A673 (cell line): Measurements from ENCODE around the gene RYR1. TPM values are rescaled to one million over a fixed set of nuclear protein-coding genes. Genes with fewer than 3 reads are reported as not detected.

Experiments
- BruUV-seq: library from RNA; stranded (reverse); fragments of 400-500 nt; replicated peaks from 2 replicates; lab custom pipeline; 2021; lab: Mats Ljungman, UMichigan
- CTCF ChIA-PET: fragments of 300-600 bp; sonication (Branson Sonifier 250); formaldehyde crosslinking; loops from one replicate; lab custom pipeline; 2022; ENCODE audit warnings: antibody characterized with exemption; lab: Charles Lee
- POLR2A ChIA-PET: fragments of 300-600 bp; sonication (Branson Sonifier 250); formaldehyde crosslinking; loops from one replicate; lab custom pipeline; 2022; ENCODE audit warnings: antibody characterized with exemption; ENCODE audit not compliant: low non-redundant PET; lab: Charles Lee
- DNase-seq: peaks from one replicate; pipeline ENCODE4 v3.0.0-alpha.2; 2015; ENCODE audit warnings: low spot score
- H3K27ac ChIP-seq: fragments of 200-600 bp; sonication (generic); 2 replicates; pipeline ENCODE4 v1.5.1; 2016; ENCODE audit warnings: mixed run types, low read depth, mild to moderate bottlenecking, mixed read lengths, antibody characterized with exemption, low read length; ENCODE audit not compliant: poor library complexity, severe bottlenecking
- H3K27me3 ChIP-seq: fragments of 200-600 bp; sonication (generic); replicated peaks from 2 replicates; pipeline ENCODE4 v1.6.1; 2017; ENCODE audit warnings: mixed run types, low read depth, mild to moderate bottlenecking, mixed read lengths, antibody characterized with exemption, low read length; ENCODE audit not compliant: insufficient read depth, poor library complexity
- H3K36me3 ChIP-seq: fragments of 200-600 bp; sonication (generic); 2 replicates; pipeline ENCODE4 v1.6.1; 2016; ENCODE audit warnings: mixed run types, mild to moderate bottlenecking, mixed read lengths, antibody characterized with exemption, low read length; ENCODE audit not compliant: insufficient read depth, poor library complexity, severe bottlenecking
- H3K4me1 ChIP-seq: fragments of 200-600 bp; sonication (generic); 2 replicates; pipeline ENCODE4 v1.6.1; 2017; ENCODE audit warnings: mixed run types, mild to moderate bottlenecking, mixed read lengths, antibody characterized with exemption, low read length; ENCODE audit not compliant: insufficient read depth, poor library complexity, severe bottlenecking
- H3K4me3 ChIP-seq: fragments of 200-600 bp; sonication (generic); 2 replicates; pipeline ENCODE4 v1.5.1; 2016; ENCODE audit warnings: low read depth, mixed run types, mild to moderate bottlenecking, mixed read lengths, low read length; ENCODE audit not compliant: poor library complexity, severe bottlenecking
- H3K9me3 ChIP-seq: fragments of 200-600 bp; sonication (generic); 2 replicates; pipeline ENCODE4 v1.6.1; 2016; ENCODE audit warnings: mixed run types, low read depth, mild to moderate bottlenecking, mixed read lengths, antibody characterized with exemption, low read length; ENCODE audit not compliant: poor library complexity, severe bottlenecking
- EZH2 ChIP-seq: fragments of 200-600 bp; sonication (generic); IDR thresholded peaks from 2 replicates; pipeline ENCODE4 v1.6.1; 2017; ENCODE audit warnings: borderline replicate concordance, low read depth, mild to moderate bottlenecking, mixed read lengths, antibody characterized with exemption, low read length; ENCODE audit not compliant: poor library complexity, severe bottlenecking
- intact Hi-C: fragments of 100-400 bp; cut with micrococcal nuclease; formaldehyde crosslinking; loops from one replicate; pipeline ENCODE4 v1.10.0; 2022; ENCODE audit not compliant: unreplicated experiment
- total RNA-seq: library from RNA; stranded (reverse); gene quantifications from 2 replicates; pipeline ENCODE4 v1.2.3, GENCODE V29; 2021
- TF ChIP-seq, protein P1 (sequence below): fragments of 300-800, 200-600 bp; sonication (generic); conservative IDR thresholded peaks from 2 replicates; pipeline ENCODE4 v1.5.1; 2017; ENCODE audit warnings: low read depth, mild to moderate bottlenecking, antibody characterized with exemption, low read length, moderate library complexity, mixed read lengths

The RYR1 gene
- total RNA-seq, 1 experiment from 2014 or later = 0.28 TPM

DNA sequence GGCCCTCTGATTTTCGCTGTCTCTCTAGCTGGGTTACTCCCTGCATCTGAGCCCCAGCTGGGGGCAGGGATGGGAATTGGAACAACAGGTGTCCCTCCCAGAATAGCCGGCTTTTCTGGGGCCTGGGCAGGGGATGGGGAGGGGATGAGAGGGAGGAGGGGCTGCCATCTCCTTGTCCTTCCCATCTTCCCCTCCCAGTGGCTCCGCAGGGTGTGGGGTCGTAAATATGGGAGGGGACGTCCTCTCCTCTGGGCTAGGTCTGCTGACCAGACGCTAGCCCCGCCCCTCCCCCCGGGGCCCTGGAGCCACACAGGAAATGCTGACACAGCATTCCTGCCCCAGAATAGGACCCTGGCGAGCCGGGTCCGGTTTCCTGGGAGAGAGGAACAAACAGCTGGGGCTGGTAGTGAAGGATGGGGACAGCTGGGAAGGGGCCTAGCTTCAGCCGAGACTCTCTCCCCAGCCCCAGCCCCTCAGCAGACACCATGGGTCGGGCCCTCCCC is 1.1 kb downstream of the RYR1 start:
- TF ChIP-seq, protein P1, sequence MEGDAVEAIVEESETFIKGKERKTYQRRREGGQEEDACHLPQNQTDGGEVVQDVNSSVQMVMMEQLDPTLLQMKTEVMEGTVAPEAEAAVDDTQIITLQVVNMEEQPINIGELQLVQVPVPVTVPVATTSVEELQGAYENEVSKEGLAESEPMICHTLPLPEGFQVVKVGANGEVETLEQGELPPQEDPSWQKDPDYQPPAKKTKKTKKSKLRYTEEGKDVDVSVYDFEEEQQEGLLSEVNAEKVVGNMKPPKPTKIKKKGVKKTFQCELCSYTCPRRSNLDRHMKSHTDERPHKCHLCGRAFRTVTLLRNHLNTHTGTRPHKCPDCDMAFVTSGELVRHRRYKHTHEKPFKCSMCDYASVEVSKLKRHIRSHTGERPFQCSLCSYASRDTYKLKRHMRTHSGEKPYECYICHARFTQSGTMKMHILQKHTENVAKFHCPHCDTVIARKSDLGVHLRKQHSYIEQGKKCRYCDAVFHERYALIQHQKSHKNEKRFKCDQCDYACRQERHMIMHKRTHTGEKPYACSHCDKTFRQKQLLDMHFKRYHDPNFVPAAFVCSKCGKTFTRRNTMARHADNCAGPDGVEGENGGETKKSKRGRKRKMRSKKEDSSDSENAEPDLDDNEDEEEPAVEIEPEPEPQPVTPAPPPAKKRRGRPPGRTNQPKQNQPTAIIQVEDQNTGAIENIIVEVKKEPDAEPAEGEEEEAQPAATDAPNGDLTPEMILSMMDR = no peak
- TF ChIP-seq EZH2 = no peak
- H3K9me3 ChIP-seq = no peaks in the 10 kb centered on the region
- H3K27me3 ChIP-seq = peaks cover 9% of the 10 kb centered on the region
- no peak overlapping the region for H3K4me3 ChIP-seq
- ChIA-PET POLR2A (no interaction called here), CTCF (interaction anchor here (0.6 to 0.7 kb wide), 3 partner anchors 60 to 720 kb away, joined by 3 to 8 read pairs (median 4); no protein-coding TSS in a partner anchor)
- no peaks in the 10 kb centered on the region for H3K4me1 ChIP-seq
- no TSS peak for BruUV-seq
- no peak for DNase-seq
- no peak overlapping the region for H3K27ac ChIP-seq
- intact Hi-C loops = no loop called here
- no peaks in the 10 kb centered on the region for H3K36me3 ChIP-seq

DNA sequence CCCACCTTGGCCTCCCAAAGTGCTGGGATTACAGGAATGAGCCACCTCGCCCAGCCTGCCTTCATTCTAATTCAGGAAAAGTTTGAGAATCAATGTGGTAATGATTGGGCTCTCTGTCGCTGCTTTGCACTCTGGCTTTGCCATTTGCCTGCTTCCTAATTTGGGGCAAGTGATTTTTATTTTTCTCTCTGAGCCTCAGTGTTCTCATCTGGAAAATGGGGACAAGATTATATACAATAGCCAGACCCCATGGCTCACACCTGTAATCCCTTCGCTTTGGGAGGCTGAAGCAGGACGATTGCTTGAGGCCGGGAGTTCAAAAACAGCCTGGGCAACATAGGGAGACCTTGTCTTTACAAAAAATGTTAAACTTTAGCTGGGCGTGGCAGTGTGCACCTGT is 3.8 kb downstream of the RYR1 start:
- H3K27me3 ChIP-seq = no peaks in the 10 kb centered on the region
- ChIA-PET CTCF (no interaction called here), POLR2A (no interaction called here)
- no peak for TF ChIP-seq EZH2
- TF ChIP-seq, protein P1 = no peak
- no peaks in the 10 kb centered on the region for H3K36me3 ChIP-seq
- no peak overlapping the region for H3K4me3 ChIP-seq
- intact Hi-C loops = no loop called here
- H3K27ac ChIP-seq = no peak overlapping the region
- no peak for DNase-seq
- no TSS peak for BruUV-seq
- H3K4me1 ChIP-seq = no peaks in the 10 kb centered on the region
- H3K9me3 ChIP-seq = no peaks in the 10 kb centered on the region

DNA sequence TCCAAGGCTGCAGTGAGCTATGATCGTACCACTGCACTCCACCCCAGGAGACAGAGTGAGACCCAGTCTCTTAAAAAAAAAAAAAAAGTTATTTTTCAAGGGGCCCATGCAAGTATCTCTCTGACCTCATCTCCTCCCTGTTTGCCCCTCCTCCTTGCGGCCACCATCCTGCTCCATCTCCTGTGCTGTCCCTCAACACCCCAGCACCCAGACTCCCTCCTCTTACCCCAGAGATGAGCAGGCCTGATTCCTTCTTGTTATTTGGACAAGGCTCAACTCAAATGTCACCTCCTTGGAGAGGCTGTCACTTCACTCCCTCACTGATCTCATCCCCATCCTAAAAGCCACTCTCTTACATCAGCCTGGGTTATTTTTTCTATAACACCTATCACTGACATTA is 4.4 kb downstream of the RYR1 start:
- intact Hi-C loops = no loop called here
- TF ChIP-seq, protein P1 = no peak
- TF ChIP-seq EZH2 = no peak
- no peaks in the 10 kb centered on the region for H3K4me1 ChIP-seq
- no TSS peak for BruUV-seq
- no peaks in the 10 kb centered on the region for H3K9me3 ChIP-seq
- ChIA-PET POLR2A (no interaction called here), CTCF (no interaction called here)
- no peak overlapping the region for H3K4me3 ChIP-seq
- H3K27me3 ChIP-seq = no peaks in the 10 kb centered on the region
- no peaks in the 10 kb centered on the region for H3K36me3 ChIP-seq
- no peak for DNase-seq
- no peak overlapping the region for H3K27ac ChIP-seq
